HFF-Myc (cell line): ENCODE results near the gene GRM8.

Source experiments
- DNase-seq: peaks from one replicate; pipeline ENCODE4 v3.0.0-alpha.2; 2011; ENCODE audit warnings: low read depth; ENCODE audit errors: extremely low read depth
- H3K4me3 ChIP-seq: replicated peaks from 2 replicates; pipeline ENCODE4 v1.5.1; 2011; ENCODE audit warnings: low read depth, mild to moderate bottlenecking, control low read depth, low read length
- CTCF ChIP-seq: IDR thresholded peaks from 2 replicates; pipeline ENCODE4 v1.5.1; 2012; ENCODE audit warnings: mild to moderate bottlenecking, low read depth, low read length, control low read depth; ENCODE audit errors: missing control alignments

Gene GRM8

GRCh38 chr7:127252377-127252713 lies 396 bp downstream of the GRM8 start:
- 0 out of 2 replicates have a peak overlapping the region, but pooled peaks have one; percentile 48 for H3K4me3 ChIP-seq
- TF ChIP-seq CTCF, result no peak
- no peak for DNase-seq

GRCh38 chr7:127251465-127252376 lies 1.0 kb downstream of the GRM8 start:
- no peak overlapping the region for H3K4me3 ChIP-seq
- TF ChIP-seq CTCF, result no peak
- no peak for DNase-seq

- DNase-seq, result no peak
- no peak for TF ChIP-seq CTCF
- H3K4me3 ChIP-seq, result no peak overlapping the region
Observed at GRCh38 chr7:127251036-127251464, 1.7 kb downstream of the GRM8 start.

- DNase-seq, result no peak
Observed at GRCh38 chr7:127250312-127251035, 2.3 kb downstream of the GRM8 start.

GRCh38 chr7:127245607-127246006 lies 7.1 kb downstream of the GRM8 start:
- no peak overlapping the region for H3K4me3 ChIP-seq
- DNase-seq, result no peak
- no peak for TF ChIP-seq CTCF

More at GRCh38 chr7:127250312-127251035, 2.3 kb downstream of the GRM8 start:
- TF ChIP-seq CTCF, result no peak
- H3K4me3 ChIP-seq, result no peak overlapping the region

- H3K4me3 ChIP-seq, result no peak overlapping the region
- TF ChIP-seq CTCF, result no peak
- no peak for DNase-seq
Observed at GRCh38 chr7:127245002-127245401, 7.7 kb downstream of the GRM8 start.
